HG03460 (cell line): ENCODE results near the gene FOXN3.
"Not testable (repeated sequence)": the region's sequence is repeated elsewhere in the genome, so short reads cannot be mapped to it uniquely, and the experiment has no call there.

ENCODE experiments used
- ATAC-seq: cut with Tn5 transposase; IDR thresholded peaks from one replicate; pipeline ENCODE4 v1.9.1; 2021; ENCODE audit not compliant: unreplicated experiment

Gene FOXN3

DNA sequence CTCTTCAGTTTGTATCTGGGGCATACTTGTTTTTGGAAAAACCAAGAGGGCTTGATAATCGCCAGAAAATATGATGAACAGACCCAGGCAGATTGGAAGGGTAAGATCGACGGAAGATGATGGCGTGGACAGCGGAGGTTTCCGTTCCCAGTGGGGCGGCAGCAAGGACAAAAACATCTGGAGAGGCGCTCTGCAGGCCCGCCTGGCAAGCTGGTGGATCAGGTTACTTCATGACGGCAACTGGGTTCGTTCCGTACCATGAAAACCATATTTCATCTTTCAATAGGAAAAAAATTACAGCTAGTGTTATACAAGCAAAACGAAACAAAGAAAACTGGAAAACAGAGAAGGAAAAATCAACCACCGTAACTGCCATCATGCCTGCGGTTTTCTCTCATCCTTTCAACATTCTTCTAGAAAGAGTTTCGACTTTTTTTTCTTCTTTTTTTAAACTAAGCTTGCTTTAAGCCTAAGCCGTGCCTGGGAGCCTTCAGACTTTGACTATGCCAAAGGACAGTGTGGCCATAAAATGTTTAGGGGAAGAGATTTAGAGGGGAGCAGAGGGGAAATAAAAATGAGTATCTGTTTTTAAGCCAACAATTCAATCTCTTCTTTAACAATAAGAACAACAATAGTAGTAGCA is 210.5 kb downstream of the FOXN3 start:
- no peak for ATAC-seq

DNA sequence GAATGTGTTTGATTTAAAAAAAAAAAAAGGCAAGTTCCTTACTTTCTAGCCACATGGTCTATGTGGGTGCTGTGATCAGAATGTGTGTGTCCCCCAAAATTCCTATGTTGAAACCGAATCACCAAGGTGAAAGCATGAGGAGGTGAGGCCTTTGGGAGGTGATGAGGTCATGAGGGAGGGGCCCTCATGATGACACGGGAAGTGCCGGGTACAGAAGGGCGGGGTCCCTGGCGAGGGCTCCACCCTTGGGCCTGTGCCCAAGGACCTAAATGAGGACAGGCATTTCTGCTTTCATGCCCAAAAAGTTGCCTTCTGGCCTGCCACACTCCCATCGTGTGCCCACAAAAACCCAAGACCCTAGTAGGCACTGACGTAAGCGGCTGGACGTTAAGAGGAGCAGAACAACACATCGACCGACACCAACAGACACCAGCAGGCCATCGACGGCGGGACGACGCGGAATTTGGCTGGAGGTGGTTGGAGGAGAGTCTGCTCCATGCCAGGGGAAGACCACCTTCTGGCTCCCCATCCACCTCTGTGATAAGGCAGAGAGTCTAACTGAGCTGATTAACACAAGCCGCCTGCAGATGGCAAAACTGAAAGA is 211.8 kb downstream of the FOXN3 start:
- ATAC-seq = no peak

GRCh38 chr14:89202413-89203190 is 214.4 kb downstream of the FOXN3 start:
- ATAC-seq = no peak

DNA sequence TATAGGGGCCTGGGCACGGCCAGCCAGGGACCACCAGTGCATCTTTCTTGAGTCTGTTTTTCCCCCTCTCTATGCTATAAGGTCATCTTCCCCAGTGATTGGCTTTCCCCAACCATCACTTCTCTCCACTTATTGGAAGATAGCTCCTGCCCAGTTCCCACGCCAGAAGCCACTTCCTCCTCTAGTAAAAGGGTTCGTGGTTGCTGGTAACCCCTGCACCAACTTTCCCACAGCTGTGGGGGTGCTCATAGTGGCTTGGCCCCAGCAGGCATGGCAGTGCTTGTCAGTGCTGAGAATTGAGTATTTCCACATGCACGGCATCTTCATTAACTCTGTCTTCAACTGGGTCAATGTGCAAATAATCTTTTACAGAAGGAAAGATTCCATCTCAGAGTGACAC is 215.4 kb downstream of the FOXN3 start:
- no peak for ATAC-seq

DNA sequence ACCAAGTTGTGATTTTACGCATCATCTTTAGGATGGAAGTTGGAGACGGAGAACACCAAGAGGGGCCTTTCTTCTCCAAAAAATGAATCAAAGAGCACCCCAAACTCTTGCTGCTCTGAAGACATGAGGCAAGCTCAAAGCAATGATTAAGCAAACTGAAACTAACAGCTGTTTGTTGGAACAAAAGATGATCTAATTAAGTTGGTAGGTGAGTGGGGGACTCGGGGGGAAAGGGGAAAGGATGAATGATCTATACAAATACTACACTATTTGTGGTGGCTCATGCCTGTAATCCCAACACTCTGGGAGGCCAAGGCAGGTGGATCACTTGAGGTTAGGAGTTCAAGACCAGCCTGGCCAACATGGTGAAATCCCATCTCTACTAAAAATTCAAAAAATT is 217.7 kb downstream of the FOXN3 start:
- ATAC-seq = not testable (repeated sequence)

GRCh38 chr14:89198544-89199329 is 218.3 kb downstream of the FOXN3 start:
- no peak for ATAC-seq

GRCh38 chr14:89197623-89198022 is 219.4 kb downstream of the FOXN3 start:
- no peak for ATAC-seq

GRCh38 chr14:89196545-89196944 is 220.5 kb downstream of the FOXN3 start:
- no peak for ATAC-seq

- ATAC-seq = no peak
Observed at GRCh38 chr14:89194376-89194775, 222.7 kb downstream of the FOXN3 start.

DNA sequence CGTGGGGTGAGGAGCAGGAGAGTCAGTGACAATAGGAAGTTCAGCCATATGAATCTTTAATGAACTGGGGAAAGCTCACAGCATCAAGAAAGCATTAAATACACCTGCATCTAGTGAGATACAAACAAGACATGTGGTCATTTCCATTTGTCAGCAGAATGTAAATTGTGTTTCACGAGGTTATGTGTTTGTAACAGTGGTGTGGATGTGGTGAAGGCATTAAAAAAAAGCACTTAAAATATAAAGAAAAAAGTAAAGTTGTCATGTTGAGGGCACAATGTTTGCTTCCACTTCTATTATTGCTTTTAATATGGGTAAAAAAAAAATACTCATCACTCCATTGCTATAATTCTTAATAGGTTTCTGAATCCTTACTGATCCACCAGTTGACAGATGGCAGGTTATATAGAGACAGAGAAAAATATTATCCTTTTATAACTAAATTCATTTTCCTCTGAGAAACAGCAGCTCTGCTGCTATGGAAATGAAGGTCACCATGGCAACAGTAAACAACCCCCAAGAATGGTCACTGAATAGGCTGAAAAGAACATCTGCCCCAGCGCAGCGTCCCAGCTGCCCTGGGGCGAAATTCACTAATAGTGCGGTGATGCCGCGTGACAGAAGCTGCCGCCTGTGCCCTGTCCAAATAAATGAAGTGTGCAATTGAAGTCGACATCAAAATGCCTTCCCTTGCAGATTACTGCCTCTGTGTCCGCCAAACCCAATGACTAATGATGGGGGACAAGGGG is 226.1 kb downstream of the FOXN3 start:
- no peak for ATAC-seq

GRCh38 chr14:89188492-89188891 is 228.5 kb downstream of the FOXN3 start:
- ATAC-seq = no peak

- ATAC-seq = no peak
Observed at GRCh38 chr14:89187501-89187900, 229.5 kb downstream of the FOXN3 start.

DNA sequence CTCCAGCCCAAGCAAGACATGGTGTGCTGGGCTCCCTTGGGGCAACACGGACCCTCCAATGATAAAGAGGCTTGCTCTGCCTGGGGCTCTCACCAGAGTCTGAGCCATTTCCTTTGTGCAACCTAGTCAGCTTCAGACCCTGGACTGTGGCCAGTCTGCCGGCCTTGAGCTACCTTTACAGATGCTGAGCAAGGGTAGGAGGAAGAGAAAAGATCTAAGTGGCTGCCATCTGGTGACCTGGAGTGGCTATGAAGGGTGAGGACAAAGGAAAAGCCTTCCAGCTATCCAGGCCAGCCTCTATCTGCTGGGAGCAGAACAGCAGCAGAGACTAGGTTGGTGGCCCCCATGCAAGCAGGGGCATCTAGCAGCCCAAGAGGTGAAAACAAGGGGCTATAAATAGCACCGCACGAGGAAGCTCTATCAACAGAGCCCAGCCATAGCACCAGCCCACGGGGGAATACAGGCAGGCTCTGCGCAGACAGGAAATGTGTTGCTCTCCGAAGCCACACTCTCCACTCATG is 230.1 kb downstream of the FOXN3 start:
- ATAC-seq = peak; percentile 64

DNA sequence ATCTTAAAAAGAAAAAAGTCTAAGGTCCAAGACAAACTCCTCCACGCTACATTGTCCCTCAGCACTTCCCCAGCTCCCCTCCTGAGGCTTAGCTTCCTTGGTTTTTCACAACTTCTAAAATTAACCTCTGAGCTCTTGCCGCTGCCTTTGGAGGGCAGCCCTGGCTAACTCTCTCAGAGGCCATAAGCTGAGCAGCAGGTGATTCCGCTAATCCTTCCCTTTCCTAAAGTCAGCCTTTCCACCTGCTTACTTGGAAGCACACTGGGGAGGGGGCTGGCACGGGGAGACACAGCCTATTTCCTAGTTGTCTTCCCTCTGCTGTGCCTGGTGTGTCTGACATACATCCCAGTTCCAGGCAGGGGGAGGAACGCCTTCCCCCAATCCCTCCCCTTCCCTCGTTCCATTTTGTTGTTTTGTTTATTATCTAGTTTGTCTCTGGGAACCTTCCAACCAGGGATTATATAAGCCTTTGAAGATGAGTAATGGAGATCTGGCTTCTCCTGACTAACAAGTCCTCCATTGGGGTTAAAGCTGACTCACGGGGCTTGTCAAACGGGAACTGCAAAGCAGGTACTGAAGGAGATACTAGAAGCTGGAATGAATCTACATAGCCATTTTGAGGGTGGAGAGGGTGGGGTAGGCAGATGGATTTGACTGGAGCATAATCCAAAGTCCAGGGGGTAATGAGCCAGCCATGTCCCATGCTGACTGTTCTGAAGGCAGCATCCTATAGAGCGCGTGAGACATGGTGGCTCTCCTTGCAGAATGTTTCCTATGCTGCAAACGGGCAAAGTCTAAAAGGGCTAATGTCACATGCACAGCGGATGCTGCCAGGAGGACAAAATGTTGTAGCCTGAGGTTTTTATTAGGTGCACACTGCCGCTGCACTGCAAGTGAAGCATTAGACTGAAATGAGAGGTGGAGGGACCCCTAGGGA is 230.8 kb downstream of the FOXN3 start:
- ATAC-seq = no peak

DNA sequence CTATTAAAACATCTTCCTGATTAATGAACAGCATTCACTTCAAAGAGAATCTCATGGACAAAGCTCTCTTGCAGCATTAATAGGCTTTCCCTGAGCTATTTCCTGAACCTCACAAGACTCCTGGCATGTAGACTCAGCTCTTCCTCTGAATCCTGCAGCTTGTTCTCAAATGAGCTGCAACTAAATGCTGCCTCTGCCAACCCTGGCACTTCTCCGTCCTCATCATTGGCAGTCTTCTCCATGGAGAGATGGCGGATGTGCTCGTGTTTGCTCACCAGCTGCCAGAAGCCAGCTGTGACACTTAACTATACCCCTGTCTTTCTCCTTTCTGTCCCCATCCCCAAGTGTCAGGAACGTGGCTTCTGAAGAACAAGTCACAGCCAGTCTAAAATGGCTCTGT is 232.1 kb downstream of the FOXN3 start:
- no peak for ATAC-seq

- ATAC-seq = no peak
Observed at GRCh38 chr14:89182326-89182725, 234.7 kb downstream of the FOXN3 start.

- no peak for ATAC-seq
Observed at GRCh38 chr14:89180546-89180945, 236.5 kb downstream of the FOXN3 start.

DNA sequence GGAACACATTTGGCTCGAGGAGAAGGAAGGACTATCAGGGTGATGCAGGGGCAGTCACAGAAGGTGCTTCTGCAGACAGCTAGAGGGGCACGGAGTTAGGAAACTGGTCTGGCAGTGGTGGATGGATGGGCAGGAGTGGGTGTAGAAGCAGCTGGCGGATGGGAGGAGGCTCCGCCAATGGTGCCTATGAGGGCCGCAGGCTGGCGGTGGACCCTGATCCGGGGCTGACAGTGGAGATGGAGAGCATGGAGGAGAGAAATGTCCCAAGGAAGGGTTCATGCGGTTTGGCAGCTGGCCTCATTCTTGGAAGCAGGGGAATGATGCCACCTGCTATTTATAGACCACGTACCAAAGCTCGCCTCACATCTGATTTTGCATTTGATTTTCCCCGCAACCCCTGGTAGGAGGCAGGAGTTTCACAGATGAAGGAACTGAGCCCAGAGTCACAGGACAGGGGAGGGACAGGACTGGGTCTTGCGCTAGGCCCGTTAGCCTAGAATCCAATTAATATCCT is 237.1 kb downstream of the FOXN3 start:
- no peak for ATAC-seq
